Measurements from ENCODE around the gene EQTN. TPM values are rescaled to one million over a fixed set of nuclear protein-coding genes. Genes with fewer than 3 reads are reported as not detected.
"Not testable (repeated sequence)": the region's sequence is repeated elsewhere in the genome, so short reads cannot be mapped to it uniquely, and the experiment has no call there.

EQTN gene
- total RNA-seq, 6 experiments from 2014 or later = not detected

GRCh38 chr9:27247756-27248155, 49.2 kb downstream of the EQTN start:
- Histone ChIP-seq H3K27ac (no peak overlapping the region), H3K4me3 (no peak overlapping the region), H3K9me3 (no peaks in the 10 kb centered on the region), H3K27me3 (no peaks in the 10 kb centered on the region), H3K36me3 (no peaks in the 10 kb centered on the region), H3K4me1 (no peaks in the 10 kb centered on the region)
- intact Hi-C loops (cut with DNase I) = no loop called here
- WGBS (ENCODE audit: insufficient coverage, low coverage, low lambda C conversion rate, missing lambda C conversion rate) = 14% methylated on average over 2 of the region's 2 CpGs
- TF ChIP-seq, protein P1, sequence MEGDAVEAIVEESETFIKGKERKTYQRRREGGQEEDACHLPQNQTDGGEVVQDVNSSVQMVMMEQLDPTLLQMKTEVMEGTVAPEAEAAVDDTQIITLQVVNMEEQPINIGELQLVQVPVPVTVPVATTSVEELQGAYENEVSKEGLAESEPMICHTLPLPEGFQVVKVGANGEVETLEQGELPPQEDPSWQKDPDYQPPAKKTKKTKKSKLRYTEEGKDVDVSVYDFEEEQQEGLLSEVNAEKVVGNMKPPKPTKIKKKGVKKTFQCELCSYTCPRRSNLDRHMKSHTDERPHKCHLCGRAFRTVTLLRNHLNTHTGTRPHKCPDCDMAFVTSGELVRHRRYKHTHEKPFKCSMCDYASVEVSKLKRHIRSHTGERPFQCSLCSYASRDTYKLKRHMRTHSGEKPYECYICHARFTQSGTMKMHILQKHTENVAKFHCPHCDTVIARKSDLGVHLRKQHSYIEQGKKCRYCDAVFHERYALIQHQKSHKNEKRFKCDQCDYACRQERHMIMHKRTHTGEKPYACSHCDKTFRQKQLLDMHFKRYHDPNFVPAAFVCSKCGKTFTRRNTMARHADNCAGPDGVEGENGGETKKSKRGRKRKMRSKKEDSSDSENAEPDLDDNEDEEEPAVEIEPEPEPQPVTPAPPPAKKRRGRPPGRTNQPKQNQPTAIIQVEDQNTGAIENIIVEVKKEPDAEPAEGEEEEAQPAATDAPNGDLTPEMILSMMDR (IDR thresholded peaks at IDR 0.05) = peak; percentile 29 to 64 (median 57)
- no peak for TF ChIP-seq POLR2A (IDR thresholded peaks at IDR 0.05)
- ATAC-seq = peak; percentile 71 to 81 (median 76)
- no peak for DNase-seq

DNA sequence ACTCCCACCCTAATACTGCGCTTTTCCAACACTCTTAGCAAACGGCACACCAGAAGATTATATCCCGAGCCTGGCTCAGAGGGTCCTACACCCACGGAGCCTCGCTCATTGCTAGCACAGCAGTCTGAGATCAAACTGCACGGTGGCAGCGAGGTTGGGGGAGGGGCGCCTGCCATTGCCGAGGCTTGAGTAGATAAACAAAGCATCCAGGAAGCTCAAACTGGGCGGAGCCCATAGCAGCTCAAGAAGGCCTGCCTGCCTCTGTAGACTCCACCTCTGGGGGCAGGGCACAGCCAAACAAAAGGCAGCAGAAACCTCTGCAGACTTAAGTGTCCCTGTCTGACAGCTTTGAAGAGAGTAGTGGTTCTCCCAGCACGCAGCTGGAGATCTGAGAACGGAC, 57.3 kb downstream of the EQTN start:
- H3K4me3 ChIP-seq; H3K9me3 ChIP-seq; H3K27me3 ChIP-seq; H3K36me3 ChIP-seq; intact Hi-C loops (cut with DNase I); ATAC-seq; DNase-seq; H3K4me1 ChIP-seq; H3K27ac ChIP-seq: not testable (repeated sequence)
- 45% methylated on average over 2 of the region's 12 CpGs for WGBS (ENCODE audit: insufficient coverage, low coverage, low lambda C conversion rate, missing lambda C conversion rate)

Other genes starting within 250 kb of the EQTN start
- 1 to 10 TPM; 4.0 to 6.9 (median 6.1) TPM for gene TEK, start 187.9 kb downstream of the EQTN start, total RNA-seq
- gene IFNK, start 227.1 kb upstream of the EQTN start, total RNA-seq = not detected
- 1 to 10 TPM; 1.0 to 2.4 (median 1.7) TPM for gene MOB3B, start 232.7 kb upstream of the EQTN start, total RNA-seq

All from right lobe of liver (tissue), 6 donors.